Astrocyte of the hippocampus (primary cell): Measurements from ENCODE around the gene SF3B5.
"Not testable (repeated sequence)": the region's sequence is repeated elsewhere in the genome, so short reads cannot be mapped to it uniquely, and the experiment has no call there.

Source experiments
- DNase-seq: peaks from one replicate; pipeline ENCODE4 v3.0.0; 2011; ENCODE audit warnings: low read depth, low spot score

The SF3B5 gene

GRCh38 chr6:144063744-144064401, 31.5 kb downstream of the SF3B5 start:
- DNase-seq, result peak; percentile 69

GRCh38 chr6:144063246-144063743, 32.1 kb downstream of the SF3B5 start:
- DNase-seq, result peak; percentile 1

- no peak for DNase-seq
Measured at GRCh38 chr6:144062786-144063185, 32.6 kb downstream of the SF3B5 start.

GRCh38 chr6:144059139-144059538, 36.2 kb downstream of the SF3B5 start:
- DNase-seq, result no peak

GRCh38 chr6:144055121-144055931, 40.0 kb downstream of the SF3B5 start:
- DNase-seq, result no peak

- DNase-seq, result no peak
Measured at GRCh38 chr6:144053601-144054000, 41.8 kb downstream of the SF3B5 start.

- DNase-seq, result no peak
Measured at GRCh38 chr6:144052488-144052887, 42.9 kb downstream of the SF3B5 start.

GRCh38 chr6:144049386-144049785, 46.0 kb downstream of the SF3B5 start:
- DNase-seq, result no peak

- no peak for DNase-seq
Measured at GRCh38 chr6:144047688-144048087, 47.7 kb downstream of the SF3B5 start.

GRCh38 chr6:144046672-144047071, 48.7 kb downstream of the SF3B5 start:
- DNase-seq, result not testable (repeated sequence)

GRCh38 chr6:144044989-144045388, 50.4 kb downstream of the SF3B5 start:
- not testable (repeated sequence) for DNase-seq
